ENCODE data around the gene SETBP1.

Gene SETBP1

DNA sequence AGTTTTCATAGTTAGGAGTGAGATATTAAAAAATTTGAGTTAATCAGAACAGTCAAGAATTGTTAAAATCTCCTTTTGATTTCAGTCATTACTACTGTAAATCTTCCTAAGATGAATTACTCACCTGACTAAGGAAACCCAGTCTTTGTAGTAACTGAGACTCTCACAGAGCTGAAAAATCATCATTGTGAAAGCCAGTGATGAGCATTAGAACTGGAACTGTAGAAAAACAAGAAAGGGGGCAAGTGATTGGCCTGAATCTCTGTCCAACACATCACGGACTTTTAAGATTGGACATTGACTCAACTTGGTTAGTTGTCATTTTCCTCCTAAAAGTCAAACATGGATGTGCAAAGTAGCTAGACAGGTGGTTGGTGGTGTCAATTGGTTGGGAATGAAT is 21.9 kb downstream of the SETBP1 start:
- H3K27me3 ChIP-seq (replicated peaks in 2 of 5; ENCODE audit: control insufficient read depth in 4 of 5, insufficient read depth in 5 of 5, low read length in 4 of 5) = no peaks in the 10 kb centered on the region
- no peak for DNase-seq
- peaks cover 0 to 14% (median 4%) of the 10 kb centered on the region in 4 experiments for H3K4me1 ChIP-seq (ENCODE audit: control extremely low read depth in 1 of 4, control insufficient read depth in 4 of 4, insufficient read depth in 4 of 4, low read length in 3 of 4)
- WGBS (ENCODE audit: insufficient coverage) = 100% methylated on average over 1 of the region's 1 CpG
- ChIA-PET POLR2A (interaction anchor here (0.6 kb wide), 1 partner anchor 106 kb away, joined by 4 read pairs; no protein-coding TSS in a partner anchor), CTCF (interaction anchor here (1.4 kb wide), 2 partner anchors 12 to 17 kb away, joined by 3 read pairs; no protein-coding TSS in a partner anchor)
- H3K9me3 ChIP-seq (ENCODE audit: control extremely low read depth in 1 of 5, control insufficient read depth in 4 of 5, insufficient read depth in 2 of 5, low read depth in 1 of 5, low read length in 4 of 5) = peaks cover 0 to 1% (median 0%) of the 10 kb centered on the region in 5 experiments
- H3K4me3 ChIP-seq (ENCODE audit: control insufficient read depth in 1 of 7, extremely low read depth in 1 of 7, insufficient read depth in 4 of 7, low read depth in 2 of 7, low read length in 6 of 7) = no peak overlapping the region
- H3K27ac ChIP-seq (ENCODE audit: insufficient read depth in 1 of 2, low read depth in 1 of 2, low read length in 2 of 2, poor library complexity in 1 of 2, severe bottlenecking in 2 of 2) = no peak overlapping the region
- peaks cover 0 to 35% (median 2%) of the 10 kb centered on the region in 4 experiments for H3K36me3 ChIP-seq (ENCODE audit: control insufficient read depth in 4 of 4, insufficient read depth in 4 of 4, low read length in 3 of 4)

DNA sequence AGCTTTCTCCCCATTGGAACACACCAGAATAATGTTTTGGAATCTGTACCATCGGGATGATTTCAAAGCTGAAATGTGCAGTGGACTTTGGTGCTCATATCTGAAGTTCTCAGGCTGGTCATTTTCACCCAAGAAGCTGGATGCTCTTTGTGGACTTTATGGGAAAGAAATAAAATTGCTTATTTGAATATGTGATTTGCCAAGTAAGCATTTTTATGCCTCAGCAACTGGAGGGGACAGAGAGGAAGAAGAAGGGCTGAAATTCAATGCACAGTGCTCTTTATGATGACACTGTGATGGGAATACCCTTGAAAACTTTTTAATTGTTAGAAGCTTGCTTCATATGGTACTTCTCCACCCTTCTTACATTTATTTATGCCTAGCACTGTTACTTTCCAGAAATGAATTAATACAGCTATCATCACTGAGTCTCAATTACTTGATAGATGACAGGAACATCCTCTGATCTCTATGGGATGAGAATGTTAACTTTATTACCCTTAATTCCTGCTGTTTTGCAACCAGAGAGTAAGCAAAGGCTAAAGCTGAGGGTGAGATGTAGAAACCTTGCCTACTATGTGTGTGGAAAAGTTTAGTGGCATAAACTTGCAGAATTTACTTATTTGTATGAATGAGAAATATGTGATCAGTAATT is 23.6 kb downstream of the SETBP1 start:
- POLR2A ChIA-PET = no interaction called here
- no CpG with 5 or more reads among the region's 1 CpG for WGBS (ENCODE audit: insufficient coverage)

DNA sequence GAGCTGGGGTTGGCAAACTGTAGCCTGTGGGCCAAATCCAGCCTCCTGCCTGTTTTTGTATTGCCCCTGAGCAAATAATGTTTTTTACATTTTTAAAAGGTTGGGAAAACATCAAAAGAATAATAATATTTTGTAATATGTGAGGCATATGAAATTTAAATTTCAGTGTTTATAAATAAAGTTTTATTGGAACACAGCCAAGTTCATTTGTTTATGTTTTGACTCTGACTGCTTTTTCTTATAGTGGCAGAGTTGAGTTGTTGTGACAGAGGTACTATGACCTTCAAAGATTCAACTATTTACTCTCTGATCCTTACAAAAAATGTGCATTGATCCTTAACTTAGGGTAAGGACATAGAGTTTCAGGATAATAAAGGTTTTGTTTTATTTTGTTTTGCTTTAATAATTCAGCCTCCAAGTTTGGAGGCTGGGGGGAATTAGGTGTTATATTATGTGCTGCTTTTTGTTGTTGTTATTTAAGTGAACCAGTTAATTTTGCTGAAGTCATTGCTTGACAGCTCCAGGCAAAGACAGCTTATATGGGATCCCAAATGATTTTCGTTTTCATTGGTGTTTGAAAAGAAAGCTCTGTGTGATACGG is 24.5 kb downstream of the SETBP1 start:
- H3K36me3 ChIP-seq (ENCODE audit: control insufficient read depth in 4 of 4, insufficient read depth in 4 of 4, low read length in 3 of 4) = peaks cover 0 to 40% (median 2%) of the 10 kb centered on the region in 4 experiments
- 100% methylated on average over 2 of the region's 2 CpGs for WGBS (ENCODE audit: insufficient coverage)
- CTCF ChIA-PET = interaction anchor here (1.0 kb wide), 1 partner anchor 1135 kb away, joined by 3 read pairs; no protein-coding TSS in a partner anchor
- H3K9me3 ChIP-seq (ENCODE audit: control extremely low read depth in 1 of 5, control insufficient read depth in 4 of 5, insufficient read depth in 2 of 5, low read depth in 1 of 5, low read length in 4 of 5) = peaks cover 0 to 1% (median 0%) of the 10 kb centered on the region in 5 experiments
- H3K4me1 ChIP-seq (ENCODE audit: control extremely low read depth in 1 of 4, control insufficient read depth in 4 of 4, insufficient read depth in 4 of 4, low read length in 3 of 4) = peaks cover 0 to 10% (median 4%) of the 10 kb centered on the region in 4 experiments
- H3K27me3 ChIP-seq (replicated peaks in 2 of 5; ENCODE audit: control insufficient read depth in 4 of 5, insufficient read depth in 5 of 5, low read length in 4 of 5) = peaks cover 0 to 1% (median 0%) of the 10 kb centered on the region in 5 experiments
- DNase-seq = no peak
- H3K4me3 ChIP-seq (ENCODE audit: control insufficient read depth in 1 of 7, extremely low read depth in 1 of 7, insufficient read depth in 4 of 7, low read depth in 2 of 7, low read length in 6 of 7) = no peak overlapping the region
- POLR2A ChIA-PET = no interaction called here
- no peak overlapping the region for H3K27ac ChIP-seq (ENCODE audit: insufficient read depth in 1 of 2, low read depth in 1 of 2, low read length in 2 of 2, poor library complexity in 1 of 2, severe bottlenecking in 2 of 2)

More for the DNA sequence above, 23.6 kb downstream of the SETBP1 start:
- no peak overlapping the region for H3K27ac ChIP-seq (ENCODE audit: insufficient read depth in 1 of 2, low read depth in 1 of 2, low read length in 2 of 2, poor library complexity in 1 of 2, severe bottlenecking in 2 of 2)
- peaks cover 0 to 1% (median 0%) of the 10 kb centered on the region in 5 experiments for H3K27me3 ChIP-seq (replicated peaks in 2 of 5; ENCODE audit: control insufficient read depth in 4 of 5, insufficient read depth in 5 of 5, low read length in 4 of 5)
- H3K4me1 ChIP-seq (ENCODE audit: control extremely low read depth in 1 of 4, control insufficient read depth in 4 of 4, insufficient read depth in 4 of 4, low read length in 3 of 4) = peaks cover 0 to 14% (median 4%) of the 10 kb centered on the region in 4 experiments
- DNase-seq = no peak
- H3K9me3 ChIP-seq (ENCODE audit: control extremely low read depth in 1 of 5, control insufficient read depth in 4 of 5, insufficient read depth in 2 of 5, low read depth in 1 of 5, low read length in 4 of 5) = peaks cover 0 to 1% (median 0%) of the 10 kb centered on the region in 5 experiments
- CTCF ChIA-PET = interaction anchor here (1.0 kb wide), 1 partner anchor 1134 kb away, joined by 3 read pairs; no protein-coding TSS in a partner anchor
- H3K36me3 ChIP-seq (ENCODE audit: control insufficient read depth in 4 of 4, insufficient read depth in 4 of 4, low read length in 3 of 4) = peaks cover 0 to 40% (median 2%) of the 10 kb centered on the region in 4 experiments
- no peak overlapping the region for H3K4me3 ChIP-seq (ENCODE audit: control insufficient read depth in 1 of 7, extremely low read depth in 1 of 7, insufficient read depth in 4 of 7, low read depth in 2 of 7, low read length in 6 of 7)

DNA sequence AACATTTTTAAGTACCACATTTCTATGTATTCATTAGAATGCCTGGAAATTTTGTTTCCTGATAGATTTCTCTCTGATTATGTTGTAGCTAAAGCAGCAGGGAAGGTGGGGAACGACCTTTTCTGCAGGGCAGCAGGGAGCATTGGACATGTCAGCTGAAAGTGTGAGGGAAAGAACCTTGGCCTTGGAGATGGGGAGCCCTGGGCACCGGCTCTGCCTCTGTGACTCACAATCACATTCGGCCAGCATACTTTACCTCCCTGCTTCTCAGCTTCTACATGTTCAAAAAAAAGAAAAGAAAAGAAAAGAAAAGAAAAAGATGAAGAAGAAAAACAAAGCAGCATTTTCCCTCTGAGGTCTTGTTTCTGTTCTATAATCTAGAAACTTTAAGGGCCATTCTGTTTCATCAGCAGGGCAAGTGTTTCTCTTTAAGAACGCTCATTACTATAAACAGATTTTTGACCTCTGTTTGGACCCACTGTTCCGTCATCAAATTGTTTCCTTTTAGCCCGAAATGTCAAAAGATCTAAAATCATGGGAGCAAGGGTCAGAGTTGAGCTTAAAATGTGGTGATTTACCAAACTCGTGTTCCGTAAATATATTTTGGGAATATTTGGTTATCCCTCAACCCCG is 27.9 kb downstream of the SETBP1 start:
- peaks cover 0 to 1% (median 0%) of the 10 kb centered on the region in 5 experiments for H3K9me3 ChIP-seq (ENCODE audit: control extremely low read depth in 1 of 5, control insufficient read depth in 4 of 5, insufficient read depth in 2 of 5, low read depth in 1 of 5, low read length in 4 of 5)
- H3K27ac ChIP-seq (ENCODE audit: insufficient read depth in 1 of 2, low read depth in 1 of 2, low read length in 2 of 2, poor library complexity in 1 of 2, severe bottlenecking in 2 of 2) = no peak overlapping the region
- POLR2A ChIA-PET = no interaction called here
- 96% methylated on average over 4 of the region's 9 CpGs for WGBS (ENCODE audit: insufficient coverage)
- H3K4me3 ChIP-seq (ENCODE audit: control insufficient read depth in 1 of 7, extremely low read depth in 1 of 7, insufficient read depth in 4 of 7, low read depth in 2 of 7, low read length in 6 of 7) = no peak overlapping the region
- CTCF ChIA-PET = no interaction called here
- DNase-seq = no peak
- H3K36me3 ChIP-seq (ENCODE audit: control insufficient read depth in 4 of 4, insufficient read depth in 4 of 4, low read length in 3 of 4) = peaks cover 0 to 35% (median 2%) of the 10 kb centered on the region in 4 experiments
- H3K27me3 ChIP-seq (replicated peaks in 2 of 5; ENCODE audit: control insufficient read depth in 4 of 5, insufficient read depth in 5 of 5, low read length in 4 of 5) = peaks cover 0 to 1% (median 0%) of the 10 kb centered on the region in 5 experiments
- H3K4me1 ChIP-seq (ENCODE audit: control extremely low read depth in 1 of 4, control insufficient read depth in 4 of 4, insufficient read depth in 4 of 4, low read length in 3 of 4) = no peaks in the 10 kb centered on the region

DNA sequence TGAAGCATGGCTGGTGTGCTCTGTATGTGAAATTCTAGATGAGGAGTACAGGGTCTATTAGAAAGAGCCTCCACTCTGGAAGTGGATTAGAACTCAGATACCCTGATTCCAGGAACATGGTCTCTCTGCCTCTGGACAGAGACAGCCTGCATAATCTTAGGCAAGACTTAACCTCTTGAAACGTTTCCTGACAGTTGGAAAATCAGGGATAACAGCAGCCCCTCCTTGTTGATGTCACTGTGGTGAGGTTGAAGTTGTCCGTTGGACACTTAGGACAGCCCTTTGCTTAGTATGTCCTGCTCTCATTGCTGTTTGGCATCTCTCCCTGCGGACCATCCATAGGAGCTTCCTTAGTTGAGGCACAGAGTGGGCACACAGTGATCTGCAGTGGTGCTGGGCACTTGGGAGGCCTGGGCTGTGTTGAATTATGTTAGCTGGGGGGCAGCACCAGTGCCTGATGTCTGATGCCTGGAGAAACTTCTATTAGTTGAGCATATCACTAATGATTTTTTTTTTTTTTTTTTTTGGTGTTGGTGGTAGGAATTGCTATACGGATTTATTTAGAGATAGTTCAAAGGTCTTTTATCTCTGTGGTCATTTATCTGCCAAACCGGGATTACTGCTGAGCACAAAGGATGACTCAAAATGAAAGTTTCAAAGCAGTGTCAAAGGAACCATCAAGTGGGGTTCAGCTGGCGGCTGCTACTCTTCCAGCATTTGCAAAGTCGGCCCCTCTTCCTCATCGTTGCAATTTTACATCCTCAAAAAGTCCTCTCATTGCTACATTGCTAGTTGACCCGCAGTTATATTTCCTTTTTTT is 28.8 kb downstream of the SETBP1 start:
- 98% methylated on average over 9 of the region's 9 CpGs for WGBS (ENCODE audit: insufficient coverage)

DNA sequence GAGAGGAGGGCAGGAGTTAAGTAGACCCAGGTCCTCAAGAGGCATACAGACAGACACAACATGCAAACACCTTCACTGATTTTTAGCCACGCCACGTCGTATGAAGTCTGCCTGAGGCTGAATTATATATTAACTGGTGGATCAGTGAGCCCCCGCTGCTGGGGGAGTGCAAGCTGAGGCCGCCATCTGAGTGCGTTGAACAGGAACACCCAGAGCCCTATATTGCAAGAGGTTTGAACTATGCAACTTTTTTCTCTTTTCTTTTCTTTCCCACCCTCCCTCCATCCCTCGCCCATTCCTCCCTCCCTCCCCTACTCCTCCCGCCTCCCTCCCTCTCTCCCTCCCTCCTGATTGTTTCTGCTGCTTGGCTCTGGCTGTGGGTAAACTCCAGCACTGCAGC is 30.2 kb downstream of the SETBP1 start:
- H3K27me3 ChIP-seq (replicated peaks in 2 of 5; ENCODE audit: control insufficient read depth in 4 of 5, insufficient read depth in 5 of 5, low read length in 4 of 5) = peaks cover 0 to 1% (median 0%) of the 10 kb centered on the region in 5 experiments

More for the DNA sequence above, 28.8 kb downstream of the SETBP1 start:
- no peaks in the 10 kb centered on the region for H3K4me1 ChIP-seq (ENCODE audit: control extremely low read depth in 1 of 4, control insufficient read depth in 4 of 4, insufficient read depth in 4 of 4, low read length in 3 of 4)
- H3K4me3 ChIP-seq (ENCODE audit: control insufficient read depth in 1 of 7, extremely low read depth in 1 of 7, insufficient read depth in 4 of 7, low read depth in 2 of 7, low read length in 6 of 7) = no peak overlapping the region
- peaks cover 0 to 1% (median 0%) of the 10 kb centered on the region in 5 experiments for H3K27me3 ChIP-seq (replicated peaks in 2 of 5; ENCODE audit: control insufficient read depth in 4 of 5, insufficient read depth in 5 of 5, low read length in 4 of 5)
- no peak for DNase-seq
- H3K9me3 ChIP-seq (ENCODE audit: control extremely low read depth in 1 of 5, control insufficient read depth in 4 of 5, insufficient read depth in 2 of 5, low read depth in 1 of 5, low read length in 4 of 5) = peaks cover 0 to 1% (median 0%) of the 10 kb centered on the region in 5 experiments
- POLR2A ChIA-PET = no interaction called here
- peaks cover 0 to 33% (median 2%) of the 10 kb centered on the region in 4 experiments for H3K36me3 ChIP-seq (ENCODE audit: control insufficient read depth in 4 of 4, insufficient read depth in 4 of 4, low read length in 3 of 4)
- CTCF ChIA-PET = no interaction called here
- no peak overlapping the region for H3K27ac ChIP-seq (ENCODE audit: insufficient read depth in 1 of 2, low read depth in 1 of 2, low read length in 2 of 2, poor library complexity in 1 of 2, severe bottlenecking in 2 of 2)

More for the DNA sequence above, 30.2 kb downstream of the SETBP1 start:
- DNase-seq = no peak
- Histone ChIP-seq H3K27ac (ENCODE audit: insufficient read depth in 1 of 2, low read depth in 1 of 2, low read length in 2 of 2, poor library complexity in 1 of 2, severe bottlenecking in 2 of 2) (no peak overlapping the region), H3K36me3 (ENCODE audit: control insufficient read depth in 4 of 4, insufficient read depth in 4 of 4, low read length in 3 of 4) (peaks cover 0 to 30% (median 2%) of the 10 kb centered on the region in 4 experiments), H3K9me3 (ENCODE audit: control extremely low read depth in 1 of 5, control insufficient read depth in 4 of 5, insufficient read depth in 2 of 5, low read depth in 1 of 5, low read length in 4 of 5) (peaks cover 0 to 1% (median 0%) of the 10 kb centered on the region in 5 experiments), H3K4me3 (ENCODE audit: control insufficient read depth in 1 of 7, extremely low read depth in 1 of 7, insufficient read depth in 4 of 7, low read depth in 2 of 7, low read length in 6 of 7) (no peak overlapping the region), H3K4me1 (ENCODE audit: control extremely low read depth in 1 of 4, control insufficient read depth in 4 of 4, insufficient read depth in 4 of 4, low read length in 3 of 4) (no peaks in the 10 kb centered on the region)
- POLR2A ChIA-PET = no interaction called here
- CTCF ChIA-PET = no interaction called here
- 98% methylated on average over 8 of the region's 8 CpGs for WGBS (ENCODE audit: insufficient coverage)
